Measurements from ENCODE around the gene FOXO3. TPM values are rescaled to one million over a fixed set of nuclear protein-coding genes. Genes with fewer than 3 reads are reported as not detected.

FOXO3 gene
- total and polyA plus RNA-seq, 2 of the 13 experiments (the other 11 are each of a cell fraction or from before 2014, with no cell fraction given) = 16.0 to 22.5 TPM

GRCh38 chr6:108716801-108717791 lies 156.4 kb downstream of the FOXO3 start (continued):
- peak; percentile 57; the same call in 1 of the 2 replicates for TF ChIP-seq AHDC1 (CRISPR knock-in tag; IDR thresholded peaks at IDR 0.05; ENCODE audit: borderline replicate concordance)
- TF ChIP-seq ZMYM3 (CRISPR knock-in tag; IDR thresholded peaks at IDR 0.05) = peak; percentile 34; the same call in 1 of the 2 replicates
- 0 out of 2 replicates have a peak, but pooled peaks have one; percentile 32 for TF ChIP-seq HIVEP1 (CRISPR knock-in tag; IDR thresholded peaks at IDR 0.05)
- peak; percentile 67 for TF ChIP-seq HDAC1 (CRISPR knock-in tag; IDR thresholded peaks at IDR 0.05)
- TF ChIP-seq TEAD3 (CRISPR knock-in tag; optimal IDR thresholded peaks at IDR 0.05; ENCODE audit: borderline replicate concordance) = peak; percentile 39
- no peak for TF ChIP-seq ZFAT (CRISPR knock-in tag; conservative IDR thresholded peaks at IDR 0.05)
- peak; percentile 37; the same call in 1 of the 2 replicates for TF ChIP-seq GATAD2A (CRISPR knock-in tag; IDR thresholded peaks at IDR 0.05)
